PFSK-1 (cell line): ENCODE data around the gene TAGLN2.

ENCODE experiments used
- POLR2AphosphoS5 ChIP-seq: IDR thresholded peaks from 2 replicates; pipeline ENCODE4 v1.6.1; 2012; ENCODE audit warnings: low read depth, mild to moderate bottlenecking, control low read depth, low read length, moderate library complexity
- SIN3A ChIP-seq: IDR thresholded peaks from 2 replicates; pipeline ENCODE4 v1.6.1; 2012; ENCODE audit warnings: mild to moderate bottlenecking, low read length, moderate library complexity, borderline replicate concordance; ENCODE audit not compliant: insufficient read depth
- TAF1 ChIP-seq: IDR thresholded peaks from 2 replicates; pipeline ENCODE4 v1.6.1; 2012; ENCODE audit warnings: low read length, control low read depth, borderline replicate concordance; ENCODE audit not compliant: insufficient read depth

DNA sequence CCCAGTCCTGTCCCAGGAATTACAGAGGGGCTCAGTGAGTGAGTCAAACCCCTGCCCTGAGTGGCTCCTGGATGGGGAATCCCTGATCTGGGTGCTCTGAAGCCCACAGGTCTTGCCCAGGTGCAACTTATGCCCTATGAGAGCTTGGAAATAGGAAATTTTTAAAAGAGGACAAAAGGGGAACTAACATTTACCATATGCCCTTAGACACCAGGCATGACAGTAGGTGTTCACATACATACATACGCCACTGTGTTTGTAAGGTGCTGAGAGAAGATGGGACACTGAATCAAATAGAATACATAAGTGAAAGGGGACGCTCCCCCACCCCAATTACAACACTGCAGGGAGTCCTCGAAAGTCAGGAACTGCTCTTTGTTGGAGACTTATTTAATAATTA is 26.8 kb downstream of the TAGLN2 start:
- TF ChIP-seq SIN3A (no peak), TAF1 (no peak), POLR2AphosphoS5 (no peak)
